ENCODE data around the gene EIF2A.

EIF2A gene

DNA sequence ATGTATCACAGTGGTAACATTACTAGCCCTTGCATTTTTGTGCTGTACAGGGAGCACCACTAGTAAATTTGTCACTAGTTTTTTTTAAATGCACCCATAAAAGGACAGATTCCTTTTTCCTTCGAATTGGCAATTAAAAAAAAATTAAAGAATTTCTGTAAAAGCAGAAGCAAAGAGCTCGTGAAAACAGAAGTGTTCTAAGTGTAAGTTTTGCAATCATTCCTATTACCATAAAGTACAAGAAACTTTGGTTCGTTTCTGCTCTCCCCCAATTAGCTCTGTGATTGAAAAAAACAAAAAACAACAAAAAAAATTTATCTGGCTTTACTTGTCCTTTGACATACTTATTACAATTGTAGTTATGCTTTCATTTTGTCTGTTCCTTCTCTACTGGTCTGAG lies 5.6 kb upstream of the EIF2A start:
- Histone ChIP-seq H3K9me3 (ENCODE audit: insufficient read depth, low read length, severe bottlenecking) (no peaks in the 10 kb centered on the region), H3K9ac (ENCODE audit: low read depth, low read length) (no peak overlapping the region), H3K4me2 (ENCODE audit: insufficient read depth, low read length) (no peak overlapping the region), H3K4me1 (ENCODE audit: insufficient read depth, low read length) (peaks cover 18% of the 10 kb centered on the region), H3K4me3 (ENCODE audit: low read depth in 1 of 2, low read length in 2 of 2) (no peak overlapping the region), H3K27ac (ENCODE audit: low read length) (no peak overlapping the region), H3K79me2 (ENCODE audit: insufficient read depth, low read length) (peaks cover 32% of the 10 kb centered on the region), H3K36me3 (ENCODE audit: insufficient read depth, low read length) (peaks cover 32% of the 10 kb centered on the region), H2AFZ (ENCODE audit: low read depth, low read length) (no peak overlapping the region), H3K27me3 (ENCODE audit: insufficient read depth, low read length, poor library complexity) (no peaks in the 10 kb centered on the region), H4K20me1 (ENCODE audit: insufficient read depth, low read length) (peaks cover 14% of the 10 kb centered on the region; the same call in 1 of the 2 replicates)
- no peak for DNase-seq
- TF ChIP-seq, protein P1, sequence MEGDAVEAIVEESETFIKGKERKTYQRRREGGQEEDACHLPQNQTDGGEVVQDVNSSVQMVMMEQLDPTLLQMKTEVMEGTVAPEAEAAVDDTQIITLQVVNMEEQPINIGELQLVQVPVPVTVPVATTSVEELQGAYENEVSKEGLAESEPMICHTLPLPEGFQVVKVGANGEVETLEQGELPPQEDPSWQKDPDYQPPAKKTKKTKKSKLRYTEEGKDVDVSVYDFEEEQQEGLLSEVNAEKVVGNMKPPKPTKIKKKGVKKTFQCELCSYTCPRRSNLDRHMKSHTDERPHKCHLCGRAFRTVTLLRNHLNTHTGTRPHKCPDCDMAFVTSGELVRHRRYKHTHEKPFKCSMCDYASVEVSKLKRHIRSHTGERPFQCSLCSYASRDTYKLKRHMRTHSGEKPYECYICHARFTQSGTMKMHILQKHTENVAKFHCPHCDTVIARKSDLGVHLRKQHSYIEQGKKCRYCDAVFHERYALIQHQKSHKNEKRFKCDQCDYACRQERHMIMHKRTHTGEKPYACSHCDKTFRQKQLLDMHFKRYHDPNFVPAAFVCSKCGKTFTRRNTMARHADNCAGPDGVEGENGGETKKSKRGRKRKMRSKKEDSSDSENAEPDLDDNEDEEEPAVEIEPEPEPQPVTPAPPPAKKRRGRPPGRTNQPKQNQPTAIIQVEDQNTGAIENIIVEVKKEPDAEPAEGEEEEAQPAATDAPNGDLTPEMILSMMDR (IDR thresholded peaks at IDR 0.05; ENCODE audit: borderline replicate concordance, extremely low read depth, low read length, poor library complexity, severe bottlenecking) = no peak
- no peak for TF ChIP-seq EZH2 (IDR thresholded peaks at IDR 0.05; ENCODE audit: borderline replicate concordance, low read depth, low read length, severe bottlenecking)
- no peak for ATAC-seq (ENCODE audit: insufficient read depth, low read depth)

GRCh38 chr3:150543128-150543527 lies 3.5 kb upstream of the EIF2A start:
- Histone ChIP-seq H3K4me3 (ENCODE audit: low read depth in 1 of 2, low read length in 2 of 2) (no peak overlapping the region), H2AFZ (ENCODE audit: low read depth, low read length) (no peak overlapping the region), H4K20me1 (ENCODE audit: insufficient read depth, low read length) (peaks cover 14% of the 10 kb centered on the region; the same call in 1 of the 2 replicates), H3K27ac (ENCODE audit: low read length) (no peak overlapping the region), H3K4me2 (ENCODE audit: insufficient read depth, low read length) (0 out of 2 replicates have a peak overlapping the region, but pooled peaks have one; percentile 4), H3K27me3 (ENCODE audit: insufficient read depth, low read length, poor library complexity) (no peaks in the 10 kb centered on the region), H3K4me1 (ENCODE audit: insufficient read depth, low read length) (peaks cover 28% of the 10 kb centered on the region), H3K79me2 (ENCODE audit: insufficient read depth, low read length) (peaks cover 48% of the 10 kb centered on the region), H3K36me3 (ENCODE audit: insufficient read depth, low read length) (peaks cover 32% of the 10 kb centered on the region), H3K9ac (ENCODE audit: low read depth, low read length) (no peak overlapping the region), H3K9me3 (ENCODE audit: insufficient read depth, low read length, severe bottlenecking) (no peaks in the 10 kb centered on the region)
- ATAC-seq (ENCODE audit: insufficient read depth, low read depth) = no peak
- no peak for DNase-seq
- no peak for TF ChIP-seq EZH2 (IDR thresholded peaks at IDR 0.05; ENCODE audit: borderline replicate concordance, low read depth, low read length, severe bottlenecking)
- TF ChIP-seq, protein P1 (IDR thresholded peaks at IDR 0.05; ENCODE audit: borderline replicate concordance, extremely low read depth, low read length, poor library complexity, severe bottlenecking) = no peak

DNA sequence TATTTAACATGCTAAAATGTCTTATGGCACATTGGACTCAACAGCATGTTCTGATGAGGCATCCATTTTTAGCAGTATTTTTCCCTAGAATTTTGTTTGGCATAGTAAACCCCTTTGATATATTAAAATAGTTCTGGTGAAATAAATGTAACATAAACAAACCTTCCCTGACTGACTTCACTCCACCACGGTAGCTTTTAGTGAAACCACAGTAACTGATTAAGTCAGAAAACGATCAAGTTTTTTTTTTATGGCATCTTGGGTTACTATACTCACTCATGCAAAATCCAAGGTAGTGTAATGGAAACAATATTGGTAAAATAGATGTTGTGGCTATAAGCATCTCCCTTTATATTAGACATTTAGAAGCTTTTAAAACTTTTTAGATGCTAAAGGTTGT lies 3.1 kb upstream of the EIF2A start:
- Histone ChIP-seq H3K27ac (ENCODE audit: low read length) (no peak overlapping the region), H4K20me1 (ENCODE audit: insufficient read depth, low read length) (peaks cover 14% of the 10 kb centered on the region; the same call in 1 of the 2 replicates), H3K36me3 (ENCODE audit: insufficient read depth, low read length) (peaks cover 32% of the 10 kb centered on the region), H3K9me3 (ENCODE audit: insufficient read depth, low read length, severe bottlenecking) (no peaks in the 10 kb centered on the region), H3K9ac (ENCODE audit: low read depth, low read length) (no peak overlapping the region), H3K27me3 (ENCODE audit: insufficient read depth, low read length, poor library complexity) (no peaks in the 10 kb centered on the region), H3K4me1 (ENCODE audit: insufficient read depth, low read length) (peaks cover 32% of the 10 kb centered on the region), H3K79me2 (ENCODE audit: insufficient read depth, low read length) (peaks cover 52% of the 10 kb centered on the region), H2AFZ (ENCODE audit: low read depth, low read length) (no peak overlapping the region), H3K4me2 (ENCODE audit: insufficient read depth, low read length) (0 out of 2 replicates have a peak overlapping the region, but pooled peaks have one; percentile 68), H3K4me3 (ENCODE audit: low read depth in 1 of 2, low read length in 2 of 2) (no peak overlapping the region)
- ATAC-seq (ENCODE audit: insufficient read depth, low read depth) = no peak
- DNase-seq = no peak
- TF ChIP-seq, protein P1 (IDR thresholded peaks at IDR 0.05; ENCODE audit: borderline replicate concordance, extremely low read depth, low read length, poor library complexity, severe bottlenecking) = no peak
- no peak for TF ChIP-seq EZH2 (IDR thresholded peaks at IDR 0.05; ENCODE audit: borderline replicate concordance, low read depth, low read length, severe bottlenecking)

Data from DND-41 (cell line).